H1 (cell line): ENCODE measurements around the gene PCDHAC1. TPM values are rescaled to one million over a fixed set of nuclear protein-coding genes. Genes with fewer than 3 reads are reported as not detected.

Experiments
- CHD7 ChIP-seq: fragments of 300-600 bp; sonication (generic); IDR thresholded peaks from 2 replicates; pipeline ENCODE4 v1.7.1; 2012; ENCODE audit warnings: low read length, moderate library complexity, mild to moderate bottlenecking, inconsistent platforms; ENCODE audit not compliant: insufficient replicate concordance
- EP300 ChIP-seq, 2 experiments: IDR thresholded peaks; 1 replicate in 1 of 2; 2 replicates in 1 of 2; pipeline ENCODE4 v1.6.1; 2011 to 2012; ENCODE audit warnings: low read depth in 2 of 2, low read length in 2 of 2, mild to moderate bottlenecking in 2 of 2, borderline replicate concordance in 1 of 2, inconsistent platforms in 1 of 2, moderate library complexity in 1 of 2
- FOSL1 ChIP-seq: IDR thresholded peaks from 2 replicates; pipeline ENCODE4 v1.6.1; 2011; ENCODE audit warnings: mild to moderate bottlenecking, low read depth, low read length, moderate library complexity; ENCODE audit not compliant: insufficient read depth
- GTF2F1 ChIP-seq: IDR thresholded peaks from 2 replicates; pipeline ENCODE4 v1.6.1; 2012; ENCODE audit warnings: low read depth, low read length, improper control_type of control experiment, borderline replicate concordance
- KDM4A ChIP-seq: IDR thresholded peaks from one replicate; pipeline ENCODE4 v1.7.1; 2012; ENCODE audit warnings: low read depth, mild to moderate bottlenecking, moderate library complexity, low read length, inconsistent platforms; ENCODE audit not compliant: severe bottlenecking
- KDM5A ChIP-seq: fragments of 200-600 bp; IDR thresholded peaks from 2 replicates; pipeline ENCODE4 v1.7.1; 2012; ENCODE audit warnings: mild to moderate bottlenecking, low read length, inconsistent platforms, mixed read lengths
- RBBP5 ChIP-seq: IDR thresholded peaks from 2 replicates; pipeline ENCODE4 v1.7.1; 2012; ENCODE audit warnings: low read depth, mild to moderate bottlenecking, inconsistent platforms, low read length, moderate library complexity, borderline replicate concordance
- SP2 ChIP-seq: IDR thresholded peaks from 2 replicates; pipeline ENCODE4 v1.6.1; 2012; ENCODE audit warnings: mild to moderate bottlenecking, low read length, inconsistent platforms
- SP4 ChIP-seq: IDR thresholded peaks from 2 replicates; pipeline ENCODE4 v1.6.1; 2012; ENCODE audit warnings: low read length, inconsistent platforms
- polyA plus RNA-seq, 7 experiments: library from polyadenylated mRNA; depleted of rRNA in 3 of 7; stranded (reverse) in 5 of 7; unstranded in 2 of 7; fragments of >200 nt in 5 of 7; fragments of 200-250 nt in 2 of 7; gene quantifications; 1 replicate in 5 of 7; 2 replicates in 1 of 7; 4 replicates in 1 of 7; pipeline versions ENCODE4 v1.2.1 to v1.2.3, GENCODE V29; 2011 to 2013; ENCODE audit warnings: missing spikeins in 2 of 7, mixed read lengths in 2 of 7
- total RNA-seq: library from RNA; stranded (reverse); fragmentation: NEBNext Ultra II Directional; extraction: Animal tissue kit (Norgen Biotek cat#: 25700); gene quantifications from 2 replicates; pipeline ENCODE4 v1.2.1, GENCODE V29; 2021

The PCDHAC1 gene
- total and polyA plus RNA-seq, 2 of the 8 experiments (the other 6 are each of a cell fraction or from before 2014, with no cell fraction given): 2.2 to 4.5 TPM

- no peak for TF ChIP-seq CHD7
- TF ChIP-seq GTF2F1: no peak
- no peak for TF ChIP-seq KDM5A
- TF ChIP-seq EP300 (IDR thresholded peaks at IDR 0.05; ENCODE audit: borderline replicate concordance in 1 of 2, low read depth in 2 of 2, low read length in 2 of 2): peak in 1 of 2 experiments; percentile 44; a peak in 1 of 3 replicates
- TF ChIP-seq KDM4A: peak; percentile 91
- no peak for TF ChIP-seq SP2
- no peak for TF ChIP-seq FOSL1
- no peak for TF ChIP-seq SP4
- TF ChIP-seq RBBP5: peak; percentile 94
These were observed 40.5 kb downstream of the PCDHAC1 start, which contains the start of gene PCDHAC2 (continued) for GRCh38 chr5:140966293-140967225.
